GM19452 (cell line): ENCODE data around the gene PMEPA1.

Experiments
- ATAC-seq: cut with Tn5 transposase; IDR thresholded peaks from one replicate; pipeline ENCODE4 v1.9.1; 2021; ENCODE audit not compliant: unreplicated experiment

Gene PMEPA1

DNA sequence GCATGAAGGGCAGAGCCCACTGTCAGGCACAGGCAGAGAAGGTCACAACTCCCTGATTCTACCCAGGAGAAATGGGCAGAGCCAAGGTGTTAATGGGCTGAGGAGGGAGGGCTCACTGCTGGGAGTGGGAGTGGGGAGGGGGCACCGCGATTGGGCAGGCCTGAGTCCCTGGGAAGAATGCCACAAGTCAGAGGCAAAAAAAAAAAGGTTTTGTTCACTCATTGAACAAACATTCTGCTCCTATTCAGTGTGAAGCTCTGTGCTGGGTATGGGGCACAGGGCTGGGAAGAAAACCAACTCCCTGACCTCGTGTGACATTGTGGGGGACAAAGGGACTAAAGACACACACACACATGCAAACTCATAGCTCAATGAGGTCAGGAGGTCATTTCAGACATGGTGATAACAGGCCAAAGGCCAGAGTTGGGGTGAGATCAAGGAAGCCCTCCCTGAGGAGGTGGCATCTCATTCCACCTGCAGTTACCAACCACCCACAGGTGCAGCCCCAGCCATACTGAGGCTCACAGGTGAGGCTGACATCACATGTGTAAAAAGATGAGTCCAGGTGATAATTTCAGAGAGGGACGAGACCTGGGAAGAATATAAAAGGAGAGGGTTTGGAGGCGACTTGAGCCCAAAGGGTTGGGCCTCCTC lies 3.2 kb upstream of the PMEPA1 start:
- ATAC-seq = no peak

DNA sequence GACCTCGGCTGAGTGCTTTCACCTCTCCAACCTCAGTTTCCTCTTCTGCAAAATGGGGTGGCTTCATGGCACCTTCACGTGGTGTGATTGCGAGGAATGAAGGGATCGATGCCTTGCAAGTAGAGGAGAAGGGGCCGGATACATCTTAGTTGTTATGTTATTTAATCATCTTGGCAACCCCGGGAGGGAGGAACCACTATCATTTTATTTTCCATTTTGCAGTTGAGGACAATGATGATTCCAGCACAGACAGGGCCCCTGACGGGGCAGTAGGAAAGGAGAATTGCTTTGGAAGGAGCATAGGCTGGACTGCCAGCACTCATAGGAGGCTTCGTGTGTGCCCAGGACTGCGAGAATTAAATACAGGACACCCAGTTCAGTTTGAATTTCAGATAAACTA lies 2.5 kb upstream of the PMEPA1 start:
- no peak for ATAC-seq

DNA sequence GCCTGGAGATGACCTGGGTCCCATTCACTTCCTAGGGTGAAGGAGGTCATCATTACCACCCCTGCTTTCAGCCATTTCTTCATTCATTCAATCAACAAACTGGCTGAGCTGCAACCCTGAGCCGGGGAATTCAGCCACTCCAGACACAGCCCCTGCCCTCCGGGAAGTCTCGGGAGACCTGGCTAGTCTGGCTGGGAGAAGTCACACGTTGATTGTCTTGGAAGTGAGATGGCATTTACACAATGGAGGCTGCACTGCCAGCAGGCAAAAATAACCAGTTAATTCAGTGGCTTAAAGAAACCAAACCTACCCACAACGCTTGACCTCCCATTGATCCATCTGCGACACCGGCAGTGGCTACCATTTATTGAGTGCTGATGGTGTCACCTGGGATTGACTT lies 2.0 kb upstream of the PMEPA1 start:
- no peak for ATAC-seq

DNA sequence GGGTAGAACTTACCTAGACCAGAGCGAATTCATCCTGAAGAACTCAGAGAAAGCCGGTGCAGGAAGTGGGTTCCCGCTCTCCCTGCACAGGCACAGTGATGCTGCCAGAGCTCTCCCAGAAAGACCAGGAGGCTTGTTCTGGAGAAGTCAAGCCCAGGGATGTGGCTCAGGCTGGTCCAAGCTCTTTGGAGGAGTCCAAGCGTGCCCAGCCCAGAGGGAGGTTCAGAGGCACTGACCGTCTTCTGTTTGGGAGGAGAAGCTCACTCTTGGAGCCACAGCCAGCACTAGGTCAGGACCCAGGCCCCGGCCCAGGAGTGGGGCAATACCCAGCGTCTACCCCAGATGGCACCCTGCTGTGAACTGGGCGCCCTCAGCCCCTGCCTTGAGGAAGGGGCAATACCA lies 1.5 kb upstream of the PMEPA1 start:
- ATAC-seq = no peak

DNA sequence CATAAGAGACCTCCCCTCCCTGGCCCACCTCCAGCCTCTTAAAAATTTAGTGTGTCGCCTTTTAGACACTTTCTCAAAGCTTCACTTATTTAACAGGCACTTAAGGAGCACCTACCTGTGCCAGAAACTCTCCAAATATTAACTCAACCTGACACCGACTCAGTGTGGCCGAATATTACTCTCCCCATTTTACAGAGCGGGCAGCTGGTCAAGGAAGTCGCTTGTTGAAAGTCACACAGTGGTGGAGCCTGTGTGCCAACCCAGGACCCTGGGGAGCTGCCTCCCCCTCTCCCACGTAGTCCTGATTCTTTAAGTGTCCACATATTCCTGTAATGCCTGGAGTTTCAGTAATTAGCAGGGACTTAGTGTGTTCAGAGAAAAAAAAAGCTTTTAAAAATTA lies 1.0 kb upstream of the PMEPA1 start:
- no peak for ATAC-seq

DNA sequence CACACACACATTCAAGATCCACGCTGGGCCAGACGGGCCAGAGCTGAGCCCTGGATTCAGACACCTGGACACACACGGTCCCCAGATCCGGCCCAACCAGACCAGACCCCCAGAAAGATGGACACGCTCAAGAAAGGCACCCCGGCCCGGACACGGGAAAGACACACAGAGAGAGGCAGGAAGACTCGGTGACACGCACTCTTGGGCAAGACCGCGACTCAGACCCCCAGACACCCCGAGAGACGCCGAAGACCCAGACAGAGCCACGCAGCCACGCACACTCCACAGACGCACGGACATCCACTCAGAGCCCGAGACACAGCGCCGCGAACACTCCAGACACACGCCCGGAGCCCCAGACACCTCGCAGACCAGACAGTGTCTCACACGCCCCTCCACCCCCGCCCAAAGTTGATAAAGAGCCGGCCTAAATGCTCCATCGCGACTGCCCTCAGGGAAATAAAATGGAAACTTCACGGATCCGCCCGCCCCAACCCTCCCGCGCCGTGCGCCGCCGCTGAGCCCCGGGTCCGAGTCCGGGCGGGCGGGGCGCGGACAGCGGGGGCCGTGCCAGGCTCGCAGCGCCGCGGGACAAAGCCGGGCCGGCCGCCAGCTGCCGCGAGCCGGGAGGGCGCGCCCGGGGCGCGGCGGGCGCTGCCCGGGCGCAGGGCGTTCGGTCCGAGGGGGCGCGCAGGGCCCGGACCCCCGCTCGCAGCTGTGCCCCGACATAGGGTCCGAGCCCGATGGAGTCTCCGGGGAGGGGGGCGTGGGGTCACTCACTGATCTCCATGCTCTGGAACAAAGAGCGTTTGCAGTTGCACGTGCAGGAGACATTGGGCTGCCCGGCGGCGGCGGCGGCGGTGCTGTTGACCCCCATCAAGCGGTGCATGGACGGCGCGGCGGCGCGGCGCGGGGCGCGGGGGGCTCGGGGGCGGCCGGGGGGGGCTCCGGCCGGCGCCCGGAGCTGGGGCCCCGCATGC lies 831 bp downstream of the PMEPA1 start:
- no peak for ATAC-seq

DNA sequence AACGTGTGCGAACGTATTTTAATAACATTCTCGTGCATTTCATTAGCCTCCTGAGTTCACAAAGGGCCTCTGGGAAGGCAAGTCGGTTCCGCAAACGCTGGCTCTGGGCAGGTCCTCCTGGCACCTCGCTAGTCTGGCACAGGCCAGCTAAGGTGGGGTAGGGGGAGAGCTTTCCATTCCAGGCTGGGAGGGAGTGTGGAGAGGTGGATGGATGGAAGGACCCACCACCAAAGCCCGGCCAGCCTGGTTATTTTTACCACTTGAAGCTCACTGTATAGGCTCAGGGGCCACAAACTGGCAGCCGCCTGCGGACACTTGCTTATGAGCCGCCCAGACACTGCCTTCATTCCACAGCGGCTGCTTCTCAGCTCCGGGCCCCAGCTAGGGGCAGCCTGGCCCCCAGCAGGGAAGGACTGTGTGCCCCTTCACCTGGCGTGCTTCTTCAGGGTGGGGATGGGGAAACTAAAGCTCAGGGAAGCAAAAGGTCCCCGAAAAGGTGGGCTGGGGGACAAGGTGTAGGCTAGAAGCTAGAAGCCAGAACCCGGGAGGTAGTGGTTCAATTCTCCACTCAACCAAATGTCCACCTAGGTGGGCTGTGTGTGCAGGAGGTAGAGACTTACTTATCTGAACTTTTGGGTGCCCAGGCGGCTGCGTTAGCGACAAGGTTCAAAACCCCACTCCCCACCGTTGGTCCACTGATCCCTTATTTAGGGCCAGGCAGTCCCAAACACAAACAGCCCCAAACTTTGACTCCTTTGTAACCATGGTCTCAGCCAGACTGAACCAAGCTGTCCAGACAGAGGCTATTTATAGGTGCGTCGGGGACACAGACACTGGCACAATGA lies 1.7 kb downstream of the PMEPA1 start:
- ATAC-seq = no peak

DNA sequence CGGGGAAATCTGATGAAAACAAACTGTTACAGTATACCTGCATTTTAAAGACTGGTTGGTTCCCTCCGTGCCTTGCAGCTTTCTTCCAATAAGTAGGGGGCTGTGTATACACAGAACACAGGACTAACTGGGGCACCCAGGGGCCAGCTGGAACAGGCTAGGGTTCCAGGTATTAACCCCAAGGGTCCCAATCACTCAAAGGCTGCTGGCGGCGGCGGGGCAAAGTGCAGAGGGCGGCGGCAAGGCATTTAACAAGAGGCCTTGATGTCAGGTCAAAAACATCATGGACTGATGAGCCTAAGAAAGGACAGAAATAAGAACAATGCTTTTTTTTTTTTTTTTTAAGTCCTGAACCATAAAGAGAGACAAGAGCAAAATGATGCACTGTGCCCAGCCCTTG lies 2.5 kb downstream of the PMEPA1 start:
- ATAC-seq = no peak

DNA sequence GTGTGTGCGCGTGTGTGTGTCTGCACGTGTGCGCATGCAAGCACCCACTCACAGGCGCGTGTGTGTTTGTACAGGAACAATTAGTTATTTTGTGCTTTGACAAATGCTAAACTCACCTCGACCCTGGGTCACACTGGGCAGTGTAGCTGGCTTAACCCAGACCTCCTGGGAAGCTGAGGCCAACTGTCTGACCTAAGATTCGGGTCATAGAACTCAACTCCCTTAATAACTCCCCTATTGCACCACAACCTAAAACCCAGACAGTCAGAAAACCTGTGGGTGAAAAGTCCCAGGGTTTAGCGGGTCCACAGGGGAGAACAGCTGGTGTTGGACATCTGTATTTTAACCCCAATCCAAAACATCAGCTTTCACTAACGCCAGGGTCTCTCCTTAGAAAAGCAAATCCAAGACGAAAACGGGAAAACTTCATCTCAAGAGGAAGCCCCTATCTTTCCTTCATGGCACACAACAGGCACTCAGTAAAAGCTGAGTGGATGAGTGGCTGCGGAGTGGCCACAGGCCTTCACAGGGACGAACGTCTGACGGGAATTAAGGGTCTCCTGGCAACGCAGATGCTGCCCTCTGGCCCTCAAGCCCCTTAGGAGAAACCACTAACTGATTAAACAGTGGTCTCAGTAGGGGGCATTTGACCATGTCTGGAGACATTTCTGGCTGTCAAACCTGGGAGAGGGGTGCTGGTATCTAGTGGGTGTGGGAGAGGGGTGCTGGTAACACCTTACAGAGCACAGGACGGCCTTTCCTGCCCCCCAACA lies 4.5 kb downstream of the PMEPA1 start:
- ATAC-seq = no peak

DNA sequence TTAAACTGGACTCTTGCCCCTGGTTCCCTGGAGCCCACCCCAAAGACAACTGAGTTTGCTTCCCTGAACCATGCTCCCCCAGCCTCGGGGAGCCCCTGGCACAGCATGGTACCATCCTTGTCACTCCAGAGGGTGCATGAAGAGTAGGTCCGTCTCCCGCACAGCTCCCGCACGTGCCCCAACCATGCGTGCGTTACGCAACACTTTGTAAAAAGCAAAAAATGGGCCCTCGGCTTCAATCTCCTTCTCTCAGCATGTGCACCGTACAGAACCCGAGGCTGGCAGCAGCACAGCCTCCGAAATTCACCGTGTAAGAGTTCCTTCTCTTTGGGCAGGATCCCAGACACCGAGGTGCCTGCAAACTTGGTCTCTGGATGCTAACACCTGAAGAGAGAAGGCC lies 5.6 kb downstream of the PMEPA1 start:
- no peak for ATAC-seq

DNA sequence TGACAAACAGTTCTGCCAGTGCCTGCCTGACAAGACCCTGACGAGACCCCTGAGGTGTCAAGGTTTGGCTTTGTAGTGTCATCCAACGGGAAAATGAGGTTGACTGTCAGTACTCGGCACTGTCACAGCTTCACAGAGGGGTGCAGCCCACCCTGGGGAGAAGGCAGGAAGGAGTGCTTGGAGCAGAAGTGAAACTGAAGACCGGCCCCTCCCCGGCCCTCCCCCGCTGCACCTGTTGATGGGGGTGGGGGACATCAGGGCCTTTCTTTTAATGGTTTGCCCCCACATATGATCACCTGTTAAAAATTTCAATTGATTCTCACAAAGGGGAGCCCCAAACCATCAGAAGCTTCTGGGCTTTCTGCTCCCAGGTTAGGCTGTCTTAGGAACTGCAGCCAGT lies 6.8 kb downstream of the PMEPA1 start:
- ATAC-seq = no peak

DNA sequence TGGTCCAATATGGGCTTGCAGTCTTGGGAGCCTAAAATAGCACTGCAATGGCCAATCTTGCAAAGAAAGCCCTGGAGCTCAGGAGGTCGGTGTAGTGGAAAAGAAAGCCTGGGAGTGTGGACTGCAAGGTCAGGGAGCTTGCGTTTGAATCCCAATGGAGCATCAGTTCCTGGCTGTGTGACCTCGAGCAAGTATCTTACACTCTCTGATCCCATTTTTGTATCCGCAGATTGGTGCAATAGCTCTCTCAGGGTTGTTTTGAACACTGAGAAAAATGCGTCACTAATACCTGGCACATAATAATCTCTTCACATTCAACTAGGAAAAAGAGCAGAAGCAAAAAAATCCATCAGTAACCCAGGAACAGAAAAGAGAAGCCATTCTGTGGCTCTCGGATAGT lies 7.3 kb downstream of the PMEPA1 start:
- no peak for ATAC-seq

DNA sequence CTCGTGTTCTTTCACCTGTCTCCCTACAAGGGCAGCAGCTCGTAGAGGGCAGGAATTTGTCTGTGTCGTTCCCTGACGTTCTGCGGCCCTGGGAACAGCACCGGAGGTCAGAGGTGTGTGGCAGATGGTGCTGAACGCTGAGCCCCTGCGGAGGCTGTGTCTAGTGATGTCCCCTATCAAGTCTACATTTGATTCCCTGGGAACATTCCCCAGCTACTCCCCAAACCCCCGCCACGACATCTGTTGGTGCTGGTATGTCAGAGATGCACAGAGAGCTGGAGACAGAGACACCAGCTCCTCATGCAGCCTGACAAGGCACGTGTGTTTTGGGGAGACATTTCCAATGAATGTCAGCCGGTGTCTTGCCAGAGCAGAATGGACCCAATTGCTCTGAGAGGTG lies 7.7 kb downstream of the PMEPA1 start:
- no peak for ATAC-seq

DNA sequence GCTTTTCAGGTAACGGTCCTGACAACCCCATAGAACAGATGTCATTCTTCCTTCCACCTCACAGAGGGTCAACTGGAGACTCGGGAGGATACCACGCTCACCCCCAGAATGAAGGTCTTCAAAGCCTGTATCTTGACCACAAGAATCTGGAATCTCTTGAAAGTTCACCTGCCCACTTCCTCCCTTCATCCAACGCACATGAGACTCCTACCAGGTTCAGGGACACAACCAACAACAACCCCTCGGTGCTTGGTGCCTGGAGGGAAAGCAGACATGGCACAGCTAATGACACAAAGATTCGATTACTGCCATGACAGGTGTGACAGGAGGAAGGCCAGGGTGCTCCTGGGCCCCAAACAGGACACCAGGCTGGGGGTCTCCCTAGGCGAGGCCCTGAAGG lies 8.2 kb downstream of the PMEPA1 start:
- ATAC-seq = no peak

DNA sequence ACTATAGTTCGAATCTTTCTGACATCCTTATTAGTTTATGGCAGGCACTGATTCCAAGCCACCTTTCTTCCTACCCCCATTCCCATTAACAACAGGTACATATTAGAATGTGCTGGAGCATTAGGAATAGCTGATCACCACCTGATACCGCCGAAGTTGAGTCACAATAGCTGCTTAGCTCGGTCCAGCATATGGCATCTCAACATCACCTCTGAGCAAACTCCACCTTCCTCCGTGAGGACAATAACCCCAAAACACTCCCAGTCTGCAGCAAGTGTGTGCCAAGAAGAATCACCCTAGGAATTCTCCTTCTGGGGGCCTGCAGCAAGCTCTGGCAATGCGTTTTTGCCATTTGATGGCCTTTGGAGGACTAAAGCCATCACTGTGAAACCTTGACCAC lies 8.7 kb downstream of the PMEPA1 start:
- no peak for ATAC-seq

DNA sequence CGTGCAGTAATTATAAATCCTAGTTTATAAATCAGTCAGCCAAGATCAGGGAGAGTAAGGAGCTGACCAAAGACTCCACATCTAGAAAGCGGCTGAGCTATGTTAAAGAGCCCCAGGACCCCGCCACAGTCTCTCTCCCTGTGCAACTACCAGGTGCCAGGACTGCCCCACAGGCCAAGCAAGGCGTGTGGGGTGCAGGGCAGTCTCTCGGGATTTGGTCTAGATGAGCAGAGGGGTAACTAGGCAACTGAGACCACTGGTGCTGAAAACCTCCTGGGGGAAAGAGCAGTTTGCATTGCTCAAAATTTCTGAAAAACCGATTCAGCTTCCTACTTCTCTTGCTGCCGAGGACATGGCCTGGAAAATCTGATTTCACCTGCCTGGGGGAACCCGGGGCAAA lies 10.4 kb downstream of the PMEPA1 start:
- no peak for ATAC-seq

DNA sequence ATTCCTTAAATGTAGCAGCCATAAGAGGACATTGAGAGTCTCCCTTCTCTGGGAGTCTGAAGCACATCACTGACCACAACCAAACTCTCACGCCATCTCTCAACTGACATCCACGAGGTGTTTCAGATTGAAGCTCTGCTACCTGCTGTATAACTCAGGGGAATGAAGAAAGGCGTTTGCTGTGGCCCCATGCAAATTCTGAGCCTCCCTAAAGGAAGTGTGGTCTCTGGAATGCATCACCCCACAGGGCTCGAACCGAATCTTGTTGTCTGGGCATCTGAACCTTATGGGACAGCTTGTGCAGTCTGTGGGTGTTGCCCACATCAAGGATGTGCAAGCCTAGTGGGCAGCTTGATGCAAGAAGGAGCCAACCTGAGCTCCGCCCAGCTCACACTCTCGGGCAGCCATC lies 10.9 kb downstream of the PMEPA1 start:
- no peak for ATAC-seq

DNA sequence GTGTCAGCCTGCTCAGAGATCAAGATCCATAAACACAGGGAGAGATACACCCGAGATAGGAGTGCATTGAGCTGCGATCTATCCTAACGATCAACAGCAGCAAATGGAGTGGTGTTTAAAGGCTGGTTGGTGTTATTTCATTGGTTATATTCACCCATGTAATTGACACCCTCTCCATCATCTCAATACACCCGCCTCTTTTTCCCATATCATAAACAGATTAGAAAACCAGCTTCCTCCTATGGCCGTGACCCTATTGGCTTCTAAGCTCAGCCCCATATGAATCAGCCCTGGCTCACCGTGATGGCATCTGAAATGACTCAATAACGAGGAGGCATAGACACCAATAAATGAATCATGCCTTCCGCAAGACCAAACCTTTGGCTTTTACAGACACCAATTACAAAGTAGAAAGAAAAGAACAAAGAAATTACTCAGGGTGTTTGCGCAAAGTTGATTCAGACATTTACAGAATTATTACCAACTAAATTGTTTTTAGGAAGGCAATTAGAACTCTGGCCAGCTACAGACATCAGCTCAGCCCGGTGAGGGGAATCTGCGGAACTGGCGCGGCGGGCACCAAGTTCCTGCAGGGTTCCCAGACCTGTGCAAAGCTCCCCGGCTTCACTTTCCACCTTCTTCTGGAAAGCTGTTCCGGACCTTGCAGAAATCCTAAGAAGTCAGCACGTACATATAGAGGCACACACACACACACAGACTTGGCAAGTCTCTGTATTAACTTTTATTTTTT lies 11.5 kb downstream of the PMEPA1 start:
- ATAC-seq = no peak

DNA sequence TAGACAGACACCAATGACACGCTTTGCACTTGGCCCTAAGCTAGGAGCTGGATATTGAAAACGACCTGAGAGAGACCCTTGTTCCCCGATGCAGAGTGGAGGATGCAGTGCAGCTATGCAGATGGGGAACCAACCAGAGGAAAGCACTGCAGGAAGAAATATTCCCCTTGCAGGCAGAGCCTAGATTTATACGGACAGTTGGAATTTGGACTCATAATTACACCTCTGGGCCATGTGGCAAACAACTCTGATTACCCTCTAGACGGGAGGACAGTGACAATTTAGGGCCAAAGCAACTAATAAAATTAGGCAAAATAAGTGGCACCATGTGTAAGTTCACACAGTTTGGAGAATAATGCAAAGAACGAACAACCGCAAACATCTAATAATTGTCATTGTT lies 12.3 kb downstream of the PMEPA1 start:
- ATAC-seq = no peak

DNA sequence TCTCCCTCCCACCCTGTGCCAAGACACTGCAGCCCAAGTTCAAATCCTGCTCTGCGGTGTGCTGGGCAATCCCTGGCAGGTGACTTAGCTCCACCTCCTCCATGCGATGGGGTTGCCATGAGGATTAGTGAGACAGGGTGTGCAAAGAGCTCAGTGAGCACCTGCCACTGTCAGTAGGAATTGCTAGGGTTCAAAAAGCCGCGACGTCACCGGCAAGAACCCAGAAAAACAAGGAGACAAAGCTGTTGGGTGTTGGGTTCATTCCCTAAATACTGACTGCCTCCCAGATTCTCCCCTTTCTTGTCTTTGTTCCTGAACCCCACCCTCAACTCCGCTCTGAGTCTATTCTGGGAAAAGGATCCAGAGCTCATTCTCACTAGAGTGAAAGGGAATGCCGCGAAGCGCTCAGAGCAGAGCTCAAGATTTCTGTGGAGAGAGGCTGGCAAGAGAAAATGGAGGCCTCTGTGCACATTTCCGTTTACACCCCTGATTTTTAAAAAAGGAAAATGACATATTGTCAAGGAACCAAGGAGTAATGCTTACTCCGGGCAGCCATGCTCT lies 13.3 kb downstream of the PMEPA1 start:
- ATAC-seq = no peak
